ENCODE data around the gene MTA1.
A peak's percentile ranks its signal among the peaks of the same experiment; 100 is the strongest.

MTA1 gene

GRCh38 chr14:105421723-105422615, 2.3 kb downstream of the MTA1 start:
- Histone ChIP-seq H3K4me3 (ENCODE audit: insufficient read length, low read depth) (no peak overlapping the region), H3K36me3 (ENCODE audit: insufficient read depth, insufficient read length, low read length) (peaks cover 55% of the 10 kb centered on the region), H3K9me3 (ENCODE audit: insufficient read depth, low read length) (no peaks in the 10 kb centered on the region), H3K9ac (ENCODE audit: insufficient read length, low read depth) (peak overlapping the region; percentile 93), H3K27me3 (ENCODE audit: insufficient read depth, insufficient read length) (no peaks in the 10 kb centered on the region), H3K4me1 (ENCODE audit: insufficient read depth, insufficient read length) (peaks cover 21% of the 10 kb centered on the region)
- no peak for DNase-seq (ENCODE audit: low read depth, low spot score)
- no peak for TF ChIP-seq SUZ12 (IDR thresholded peaks at IDR 0.05; ENCODE audit: extremely low read depth, insufficient read depth, insufficient read length)
- no peak for TF ChIP-seq YY1 (IDR thresholded peaks at IDR 0.05; ENCODE audit: insufficient read depth, insufficient read length)
- TF ChIP-seq ZNF274 (IDR thresholded peaks at IDR 0.05; ENCODE audit: low read depth, low read length): no peak

- Histone ChIP-seq H3K9me3 (ENCODE audit: insufficient read depth, low read length) (no peaks in the 10 kb centered on the region), H3K27me3 (ENCODE audit: insufficient read depth, insufficient read length) (no peaks in the 10 kb centered on the region), H3K4me1 (ENCODE audit: insufficient read depth, insufficient read length) (peaks cover 21% of the 10 kb centered on the region), H3K9ac (ENCODE audit: insufficient read length, low read depth) (peak overlapping the region; percentile 32), H3K4me3 (ENCODE audit: insufficient read length, low read depth) (no peak overlapping the region), H3K36me3 (ENCODE audit: insufficient read depth, insufficient read length, low read length) (peaks cover 58% of the 10 kb centered on the region)
- DNase-seq (ENCODE audit: low read depth, low spot score): no peak
- TF ChIP-seq ZNF274 (IDR thresholded peaks at IDR 0.05; ENCODE audit: low read depth, low read length) (no peak), SUZ12 (IDR thresholded peaks at IDR 0.05; ENCODE audit: extremely low read depth, insufficient read depth, insufficient read length) (no peak), YY1 (IDR thresholded peaks at IDR 0.05; ENCODE audit: insufficient read depth, insufficient read length) (no peak)
Observed at GRCh38 chr14:105422695-105423487, 3.3 kb downstream of the MTA1 start.

GRCh38 chr14:105423488-105424195, 4.0 kb downstream of the MTA1 start:
- no peak overlapping the region for H3K9ac ChIP-seq (ENCODE audit: insufficient read length, low read depth)
- no peak overlapping the region for H3K4me3 ChIP-seq (ENCODE audit: insufficient read length, low read depth)
- H3K36me3 ChIP-seq (ENCODE audit: insufficient read depth, insufficient read length, low read length): peaks cover 58% of the 10 kb centered on the region
- no peaks in the 10 kb centered on the region for H3K9me3 ChIP-seq (ENCODE audit: insufficient read depth, low read length)
- no peaks in the 10 kb centered on the region for H3K27me3 ChIP-seq (ENCODE audit: insufficient read depth, insufficient read length)
- peaks cover 15% of the 10 kb centered on the region for H3K4me1 ChIP-seq (ENCODE audit: insufficient read depth, insufficient read length)
- no peak for DNase-seq (ENCODE audit: low read depth, low spot score)
- TF ChIP-seq YY1 (IDR thresholded peaks at IDR 0.05; ENCODE audit: insufficient read depth, insufficient read length) (no peak), SUZ12 (IDR thresholded peaks at IDR 0.05; ENCODE audit: extremely low read depth, insufficient read depth, insufficient read length) (no peak), ZNF274 (IDR thresholded peaks at IDR 0.05; ENCODE audit: low read depth, low read length) (no peak)

- peaks cover 14% of the 10 kb centered on the region for H3K4me1 ChIP-seq (ENCODE audit: insufficient read depth, insufficient read length)
- H3K9ac ChIP-seq (ENCODE audit: insufficient read length, low read depth): no peak overlapping the region
- no peaks in the 10 kb centered on the region for H3K27me3 ChIP-seq (ENCODE audit: insufficient read depth, insufficient read length)
- no peaks in the 10 kb centered on the region for H3K9me3 ChIP-seq (ENCODE audit: insufficient read depth, low read length)
- peaks cover 59% of the 10 kb centered on the region for H3K36me3 ChIP-seq (ENCODE audit: insufficient read depth, insufficient read length, low read length)
- no peak overlapping the region for H3K4me3 ChIP-seq (ENCODE audit: insufficient read length, low read depth)
- no peak for DNase-seq (ENCODE audit: low read depth, low spot score)
- TF ChIP-seq YY1 (IDR thresholded peaks at IDR 0.05; ENCODE audit: insufficient read depth, insufficient read length) (no peak), ZNF274 (IDR thresholded peaks at IDR 0.05; ENCODE audit: low read depth, low read length) (no peak), SUZ12 (IDR thresholded peaks at IDR 0.05; ENCODE audit: extremely low read depth, insufficient read depth, insufficient read length) (no peak)
Observed at GRCh38 chr14:105424861-105425260, 5.2 kb downstream of the MTA1 start.

- DNase-seq (ENCODE audit: low read depth, low spot score): no peak
- Histone ChIP-seq H3K36me3 (ENCODE audit: insufficient read depth, insufficient read length, low read length) (peaks cover 67% of the 10 kb centered on the region), H3K4me3 (ENCODE audit: insufficient read length, low read depth) (no peak overlapping the region), H3K9ac (ENCODE audit: insufficient read length, low read depth) (no peak overlapping the region), H3K9me3 (ENCODE audit: insufficient read depth, low read length) (no peaks in the 10 kb centered on the region), H3K27me3 (ENCODE audit: insufficient read depth, insufficient read length) (no peaks in the 10 kb centered on the region), H3K4me1 (ENCODE audit: insufficient read depth, insufficient read length) (peaks cover 14% of the 10 kb centered on the region)
- TF ChIP-seq SUZ12 (IDR thresholded peaks at IDR 0.05; ENCODE audit: extremely low read depth, insufficient read depth, insufficient read length) (no peak), YY1 (IDR thresholded peaks at IDR 0.05; ENCODE audit: insufficient read depth, insufficient read length) (no peak), ZNF274 (IDR thresholded peaks at IDR 0.05; ENCODE audit: low read depth, low read length) (no peak)
Observed at GRCh38 chr14:105425823-105426247, 6.2 kb downstream of the MTA1 start.

- H3K9ac ChIP-seq (ENCODE audit: insufficient read length, low read depth): no peak overlapping the region
- H3K4me1 ChIP-seq (ENCODE audit: insufficient read depth, insufficient read length): peaks cover 10% of the 10 kb centered on the region
- no peak overlapping the region for H3K4me3 ChIP-seq (ENCODE audit: insufficient read length, low read depth)
- TF ChIP-seq ZNF274 (IDR thresholded peaks at IDR 0.05; ENCODE audit: low read depth, low read length) (no peak), YY1 (IDR thresholded peaks at IDR 0.05; ENCODE audit: insufficient read depth, insufficient read length) (no peak)
- H3K9me3 ChIP-seq (ENCODE audit: insufficient read depth, low read length): no peaks in the 10 kb centered on the region
- no peaks in the 10 kb centered on the region for H3K27me3 ChIP-seq (ENCODE audit: insufficient read depth, insufficient read length)
- H3K36me3 ChIP-seq (ENCODE audit: insufficient read depth, insufficient read length, low read length): peaks cover 63% of the 10 kb centered on the region
- DNase-seq (ENCODE audit: low read depth, low spot score): no peak
Observed at GRCh38 chr14:105426416-105427130, 6.9 kb downstream of the MTA1 start.
